Natural killer cell (primary cell): ENCODE data around the gene EXOC4. TPM values are rescaled to one million over a fixed set of nuclear protein-coding genes. Genes with fewer than 3 reads are reported as not detected.

Source experiments
- ATAC-seq, 3 donors: fragments of 150-1000 bp in 2 of 3; fragments of 200-7000 bp in 1 of 3; cut with Tn5 transposase; 1 replicate in 1 of 3; 2 replicates in 2 of 3; pipeline ENCODE4 v1.10.0; 2021; ENCODE audit warnings: mild to moderate bottlenecking in 2 of 3, moderate library complexity in 2 of 3
- DNase-seq, 2 donors: peaks; one replicate each; pipeline versions ENCODE4 v3.0.0 to v3.0.0-alpha.2; 2013 to 2021; ENCODE audit warnings: mixed read lengths in 1 of 2
- H3K27ac ChIP-seq: one replicate; pipeline ENCODE4 v1.5.1; 2013; ENCODE audit warnings: mild to moderate bottlenecking, low read length
- H3K27me3 ChIP-seq: one replicate; pipeline ENCODE4 v1.6.1; 2013; ENCODE audit warnings: low read length; ENCODE audit not compliant: control insufficient read depth, insufficient read depth
- H3K36me3 ChIP-seq: one replicate; pipeline ENCODE4 v1.6.1; 2013; ENCODE audit warnings: low read length; ENCODE audit not compliant: control insufficient read depth, insufficient read depth
- H3K4me1 ChIP-seq: one replicate; pipeline ENCODE4 v1.6.1; 2013; ENCODE audit warnings: low read length; ENCODE audit not compliant: control insufficient read depth, insufficient read depth
- H3K4me3 ChIP-seq: one replicate; pipeline ENCODE4 v1.5.1; 2013; ENCODE audit warnings: low read length
- H3K9me3 ChIP-seq: one replicate; pipeline ENCODE4 v1.6.1; 2013; ENCODE audit warnings: low read length; ENCODE audit not compliant: control insufficient read depth, insufficient read depth
- H3K27ac Mint-ChIP-seq, 2 donors: one replicate each; pipeline ENCODE4 v1.8.0; 2022; ENCODE audit warnings: mild to moderate bottlenecking in 2 of 2, mixed read lengths in 2 of 2, moderate library complexity in 1 of 2
- H3K27me3 Mint-ChIP-seq, 2 donors: one replicate each; pipeline ENCODE4 v1.8.0; 2022; ENCODE audit warnings: low read depth in 2 of 2, mixed read lengths in 2 of 2
- H3K36me3 Mint-ChIP-seq: one replicate; pipeline ENCODE4 v1.8.0; 2022; ENCODE audit warnings: mixed read lengths
- H3K4me1 Mint-ChIP-seq, 2 donors: one replicate each; pipeline ENCODE4 v1.8.0; 2022; ENCODE audit warnings: mixed read lengths in 2 of 2
- H3K4me3 Mint-ChIP-seq: one replicate; pipeline ENCODE4 v1.8.0; 2022; ENCODE audit warnings: mild to moderate bottlenecking, moderate library complexity, mixed read lengths
- H3K9me3 Mint-ChIP-seq, 2 donors: one replicate each; pipeline ENCODE4 v1.8.0; 2022; ENCODE audit warnings: mixed read lengths in 2 of 2
- WGBS: methylation state at CpG from one replicate; pipeline ENCODE4 v1.1.7; 2013; ENCODE audit warnings: missing lambda C conversion rate; ENCODE audit not compliant: insufficient coverage; 5-methylcytosine and 5-hydroxymethylcytosine counted together
- intact Hi-C: fragments of 100-400 bp; cut with micrococcal nuclease; formaldehyde crosslinking; loops from one replicate; pipeline ENCODE4 v1.14.2; 2022
- total RNA-seq, 4 donors: library from RNA; stranded (reverse); fragments of 120-200 nt in 1 of 4; gene quantifications; one replicate each; pipeline versions ENCODE4 v1.2.3 to v1.2.4, GENCODE V29; 2013 to 2022
- TF ChIP-seq, protein P1 (sequence below): fragments of 200-600 bp; IDR thresholded peaks from one replicate; pipeline ENCODE4 v1.8.0; 2022; ENCODE audit warnings: antibody characterized with exemption

EXOC4 gene
- total RNA-seq, 3 donors from 2014 or later (not counting 1 experiment from before 2014, with no cell fraction given), result 105 to 148 (median 123) TPM

DNA sequence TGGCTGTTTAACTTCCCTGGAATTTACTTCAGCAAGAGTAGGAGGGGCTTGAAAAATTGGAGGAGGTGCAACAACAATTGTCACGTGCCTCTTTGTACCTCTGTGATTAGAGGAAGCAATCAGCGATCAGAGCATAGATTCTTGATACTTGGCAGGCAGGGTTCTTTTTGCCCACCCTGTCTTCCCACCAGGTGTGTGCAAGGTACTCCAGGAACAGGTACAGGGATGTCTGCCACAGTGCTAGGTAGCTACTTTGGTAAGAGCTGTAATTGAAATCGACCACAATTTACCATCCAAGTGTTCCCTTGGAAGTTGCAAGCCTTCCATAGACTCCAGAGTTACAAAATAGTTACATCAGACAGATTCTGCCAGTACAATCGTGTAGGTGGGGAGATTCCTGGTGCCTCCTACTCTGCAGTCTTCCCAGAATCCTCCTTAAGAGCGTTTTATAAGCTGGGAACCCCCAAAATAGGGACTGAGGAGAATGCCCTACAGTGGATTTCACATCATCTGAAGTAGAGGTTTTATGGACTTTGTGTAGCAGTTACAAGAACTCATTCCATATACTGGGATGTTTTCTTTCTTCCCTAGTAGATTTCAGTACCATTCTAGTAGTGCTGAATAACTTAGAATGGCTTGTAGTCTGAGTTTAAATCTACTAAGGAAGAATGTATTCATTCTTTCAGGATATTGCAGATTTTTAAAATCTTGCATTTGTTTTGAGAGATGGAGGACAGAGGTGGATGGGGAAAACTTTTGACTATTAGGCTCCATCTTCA lies 101.9 kb downstream of the EXOC4 start:
- H3K36me3 ChIP-seq, result peaks cover 3% of the 10 kb centered on the region
- Mint-ChIP-seq H3K4me3 (no peak overlapping the region), H3K36me3 (peaks cover 24% of the 10 kb centered on the region), H3K4me1 (peaks cover 5 to 15% of the 10 kb centered on the region in 2 donors), H3K27ac (no peak overlapping the region), H3K9me3 (peaks cover 3 to 17% of the 10 kb centered on the region in 2 donors), H3K27me3 (no peaks in the 10 kb centered on the region)
- no peak overlapping the region for H3K27ac ChIP-seq
- no peaks in the 10 kb centered on the region for H3K27me3 ChIP-seq
- H3K4me1 ChIP-seq, result no peaks in the 10 kb centered on the region
- no peaks in the 10 kb centered on the region for H3K9me3 ChIP-seq
- H3K4me3 ChIP-seq, result no peak overlapping the region
- DNase-seq (no peak), ATAC-seq (no peak)
- whole genome bisulfite sequencing, result 96% methylated on average over 5 of the region's 5 CpGs
- TF ChIP-seq, protein P1, sequence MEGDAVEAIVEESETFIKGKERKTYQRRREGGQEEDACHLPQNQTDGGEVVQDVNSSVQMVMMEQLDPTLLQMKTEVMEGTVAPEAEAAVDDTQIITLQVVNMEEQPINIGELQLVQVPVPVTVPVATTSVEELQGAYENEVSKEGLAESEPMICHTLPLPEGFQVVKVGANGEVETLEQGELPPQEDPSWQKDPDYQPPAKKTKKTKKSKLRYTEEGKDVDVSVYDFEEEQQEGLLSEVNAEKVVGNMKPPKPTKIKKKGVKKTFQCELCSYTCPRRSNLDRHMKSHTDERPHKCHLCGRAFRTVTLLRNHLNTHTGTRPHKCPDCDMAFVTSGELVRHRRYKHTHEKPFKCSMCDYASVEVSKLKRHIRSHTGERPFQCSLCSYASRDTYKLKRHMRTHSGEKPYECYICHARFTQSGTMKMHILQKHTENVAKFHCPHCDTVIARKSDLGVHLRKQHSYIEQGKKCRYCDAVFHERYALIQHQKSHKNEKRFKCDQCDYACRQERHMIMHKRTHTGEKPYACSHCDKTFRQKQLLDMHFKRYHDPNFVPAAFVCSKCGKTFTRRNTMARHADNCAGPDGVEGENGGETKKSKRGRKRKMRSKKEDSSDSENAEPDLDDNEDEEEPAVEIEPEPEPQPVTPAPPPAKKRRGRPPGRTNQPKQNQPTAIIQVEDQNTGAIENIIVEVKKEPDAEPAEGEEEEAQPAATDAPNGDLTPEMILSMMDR, result no peak
- intact Hi-C loops, result no loop called here

DNA sequence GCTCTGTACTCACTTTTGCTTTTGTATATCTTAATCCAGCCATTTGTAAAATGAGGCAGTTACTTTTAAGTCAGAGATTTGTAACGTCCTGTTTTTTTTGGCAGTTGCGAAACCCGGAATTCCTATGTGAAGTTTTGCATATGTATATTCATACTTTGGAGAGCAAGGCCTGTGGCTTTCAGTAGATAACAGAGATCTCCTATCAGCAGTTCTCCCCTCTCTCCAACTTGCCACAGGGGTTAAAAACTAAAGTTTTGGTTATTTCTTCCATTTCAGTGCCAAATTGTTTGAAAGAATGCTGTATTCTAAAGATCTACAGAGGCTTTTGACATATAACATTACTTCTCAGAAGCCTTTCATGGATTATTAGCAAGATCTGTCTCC lies 102.4 kb downstream of the EXOC4 start:
- Histone ChIP-seq H3K36me3 (peaks cover 5% of the 10 kb centered on the region), H3K9me3 (no peaks in the 10 kb centered on the region), H3K4me3 (no peak overlapping the region), H3K27ac (no peak overlapping the region), H3K4me1 (no peaks in the 10 kb centered on the region), H3K27me3 (no peaks in the 10 kb centered on the region)
- Mint-ChIP-seq H3K4me1 (peaks cover 3 to 9% of the 10 kb centered on the region in 2 donors), H3K4me3 (no peak overlapping the region), H3K27ac (no peak overlapping the region), H3K27me3 (no peaks in the 10 kb centered on the region), H3K9me3 (peaks cover 3 to 17% of the 10 kb centered on the region in 2 donors), H3K36me3 (peaks cover 24% of the 10 kb centered on the region)
- DNase-seq, result no peak
- intact Hi-C loops, result no loop called here
- ATAC-seq, result no peak
- WGBS, result 91% methylated on average over 3 of the region's 3 CpGs
- TF ChIP-seq, protein P1, result no peak

DNA sequence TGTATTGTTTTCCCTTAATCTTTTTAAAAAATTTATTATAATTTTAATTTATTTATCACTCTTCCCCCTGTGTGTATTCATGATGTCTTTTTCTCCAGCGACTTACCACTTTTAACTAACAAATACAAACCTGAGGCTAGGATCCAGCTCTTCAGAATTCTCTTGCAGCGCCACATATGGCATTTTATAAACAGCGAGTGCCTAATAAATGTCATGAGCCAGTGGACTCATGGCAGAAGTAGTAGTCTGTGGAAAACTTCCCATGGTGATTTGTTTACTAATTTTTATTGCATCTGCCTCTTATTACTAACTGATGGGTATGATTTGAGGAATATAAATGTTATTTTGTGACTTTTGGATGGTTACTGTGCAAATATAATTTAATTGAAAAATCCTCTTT lies 102.9 kb downstream of the EXOC4 start:
- no peaks in the 10 kb centered on the region for H3K4me1 ChIP-seq
- no peak overlapping the region for H3K27ac ChIP-seq
- DNase-seq, result no peak
- 96% methylated on average over 3 of the region's 3 CpGs for WGBS
- no peak overlapping the region for H3K4me3 ChIP-seq
- peaks cover 6% of the 10 kb centered on the region for H3K36me3 ChIP-seq
- no peaks in the 10 kb centered on the region for H3K9me3 ChIP-seq
- H3K27me3 ChIP-seq, result no peaks in the 10 kb centered on the region
- H3K9me3 Mint-ChIP-seq, result peaks cover 3 to 17% of the 10 kb centered on the region in 2 donors
- peaks cover 25% of the 10 kb centered on the region for H3K36me3 Mint-ChIP-seq
- no peak overlapping the region for H3K4me3 Mint-ChIP-seq
- TF ChIP-seq, protein P1, result no peak
- peaks cover 0 to 8% of the 10 kb centered on the region in 2 donors for H3K4me1 Mint-ChIP-seq
- no peak overlapping the region for H3K27ac Mint-ChIP-seq
- intact Hi-C loops, result no loop called here
- ATAC-seq, result no peak
- no peaks in the 10 kb centered on the region for H3K27me3 Mint-ChIP-seq

DNA sequence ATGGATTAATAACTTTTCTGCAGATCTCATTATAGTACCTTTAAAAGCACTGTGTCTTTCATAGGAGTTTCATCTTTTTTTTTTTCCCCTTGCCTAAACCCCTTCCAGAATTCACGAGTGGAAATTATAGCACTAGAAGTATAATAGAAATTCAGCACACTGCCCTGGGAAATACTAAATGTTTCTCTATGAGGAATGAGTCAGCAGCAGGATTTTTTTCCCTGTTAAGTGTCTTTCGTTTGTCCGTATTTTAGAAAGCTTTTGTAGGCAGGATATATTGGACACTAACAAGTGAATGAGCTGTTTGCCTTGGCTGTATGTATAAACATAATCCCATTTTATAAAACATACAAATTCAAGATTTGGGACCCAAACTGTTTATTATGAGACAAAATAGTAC lies 105.8 kb downstream of the EXOC4 start:
- TF ChIP-seq, protein P1, result no peak
- DNase-seq (no peak), ATAC-seq (no peak)
- H3K27me3 ChIP-seq, result no peaks in the 10 kb centered on the region
- intact Hi-C loops, result no loop called here
- H3K4me1 ChIP-seq, result no peaks in the 10 kb centered on the region
- H3K9me3 ChIP-seq, result no peaks in the 10 kb centered on the region
- 100% methylated on average over 2 of the region's 3 CpGs for WGBS
- no peaks in the 10 kb centered on the region for H3K4me1 Mint-ChIP-seq
- no peak overlapping the region for H3K4me3 Mint-ChIP-seq
- peaks cover 6% of the 10 kb centered on the region for H3K36me3 ChIP-seq
- H3K27ac Mint-ChIP-seq, result no peak overlapping the region
- H3K36me3 Mint-ChIP-seq, result peaks cover 20% of the 10 kb centered on the region
- H3K27ac ChIP-seq, result no peak overlapping the region
- H3K27me3 Mint-ChIP-seq, result no peaks in the 10 kb centered on the region
- no peak overlapping the region for H3K4me3 ChIP-seq
- H3K9me3 Mint-ChIP-seq, result peaks cover under 1 to 1% of the 10 kb centered on the region in 2 donors
